Large intestine (tissue), 3 donors: Measurements from ENCODE around the gene SPEM2. TPM values are rescaled to one million over a fixed set of nuclear protein-coding genes. Genes with fewer than 3 reads are reported as not detected.

Experiments used
- DNase-seq, 2 donors: peaks; one replicate each; pipeline versions ENCODE4 v3.0.0 to v3.0.0-alpha.2; 2013
- H3K27ac ChIP-seq: one replicate; pipeline ENCODE4 v1.5.1; 2013; ENCODE audit warnings: low read length
- H3K27me3 ChIP-seq: 2 replicates; pipeline ENCODE4 v1.6.1; 2013; ENCODE audit warnings: low read length; ENCODE audit not compliant: control insufficient read depth, insufficient read depth
- H3K36me3 ChIP-seq: 2 replicates; pipeline ENCODE4 v1.6.1; 2013; ENCODE audit warnings: low read length; ENCODE audit not compliant: control insufficient read depth, insufficient read depth
- H3K4me1 ChIP-seq: one replicate; pipeline ENCODE4 v1.6.1; 2013; ENCODE audit warnings: low read length; ENCODE audit not compliant: control insufficient read depth, insufficient read depth
- H3K4me3 ChIP-seq: one replicate; pipeline ENCODE4 v1.5.1; 2013; ENCODE audit warnings: low read length
- H3K9me3 ChIP-seq: one replicate; pipeline ENCODE4 v1.6.1; 2013; ENCODE audit warnings: mild to moderate bottlenecking, low read depth, low read length, moderate library complexity; ENCODE audit not compliant: control insufficient read depth
- WGBS: methylation state at CpG from one replicate; pipeline ENCODE4 v1.1.5; 2013; ENCODE audit warnings: low lambda C conversion rate; ENCODE audit not compliant: insufficient coverage; 5-methylcytosine and 5-hydroxymethylcytosine counted together
- polyA plus RNA-seq: library from polyadenylated mRNA; unstranded; fragments of 120-200 nt; gene quantifications from one replicate; pipeline ENCODE4 v1.2.1, GENCODE V29; 2013

SPEM2 gene
- polyA plus RNA-seq, 1 donor: not detected

GRCh38 chr17:7389924-7390910 is 35.2 kb upstream of the SPEM2 start:
- H3K4me1 ChIP-seq: peaks cover 16% of the 10 kb centered on the region
- no CpG with 5 or more reads among the region's 19 CpGs for WGBS
- H3K9me3 ChIP-seq: no peaks in the 10 kb centered on the region
- no peak overlapping the region for H3K27ac ChIP-seq
- no peak overlapping the region for H3K4me3 ChIP-seq
- H3K36me3 ChIP-seq: peaks cover 47% of the 10 kb centered on the region
- DNase-seq: no peak
- peaks cover 7% of the 10 kb centered on the region for H3K27me3 ChIP-seq

- Histone ChIP-seq H3K27ac (no peak overlapping the region), H3K4me1 (peaks cover 16% of the 10 kb centered on the region), H3K27me3 (peaks cover 7% of the 10 kb centered on the region), H3K9me3 (no peaks in the 10 kb centered on the region), H3K4me3 (no peak overlapping the region), H3K36me3 (peaks cover 44% of the 10 kb centered on the region)
- no peak for DNase-seq
- no CpG with 5 or more reads among the region's 2 CpGs for WGBS
Measured at GRCh38 chr17:7391307-7391706, 34.1 kb upstream of the SPEM2 start.

- Histone ChIP-seq H3K36me3 (peaks cover 33% of the 10 kb centered on the region), H3K4me1 (peaks cover 16% of the 10 kb centered on the region), H3K9me3 (no peaks in the 10 kb centered on the region), H3K4me3 (peak overlapping the region; percentile 99), H3K27ac (no peak overlapping the region), H3K27me3 (peaks cover 7% of the 10 kb centered on the region)
- peak in 1 of 2 donors; percentile 25 for DNase-seq
- WGBS: no CpG with 5 or more reads among the region's 42 CpGs
Measured at GRCh38 chr17:7392696-7393612, 32.5 kb upstream of the SPEM2 start.

- peak overlapping the region; percentile 74 for H3K27ac ChIP-seq
- no peaks in the 10 kb centered on the region for H3K9me3 ChIP-seq
- H3K27me3 ChIP-seq: peaks cover 7% of the 10 kb centered on the region
- H3K4me1 ChIP-seq: peaks cover 16% of the 10 kb centered on the region
- no peak for DNase-seq
- peak overlapping the region; percentile 99 for H3K4me3 ChIP-seq
- H3K36me3 ChIP-seq: peaks cover 24% of the 10 kb centered on the region
- WGBS: no CpG with 5 or more reads among the region's 48 CpGs
Measured at GRCh38 chr17:7393613-7394451, 31.6 kb upstream of the SPEM2 start.

GRCh38 chr17:7394452-7395191 is 30.8 kb upstream of the SPEM2 start, which contains the start of gene PLSCR3:
Gene PLSCR3, minus strand, starts transcription at chr17:7394525. Its CDS starts 415 bp downstream, at chr17:7394110.
- WGBS: no CpG with 5 or more reads among the region's 71 CpGs
- Histone ChIP-seq H3K27ac (peak within 1 kb of the TSS; percentile 74), H3K27me3 (peaks cover 7% of the 10 kb centered on the region), H3K9me3 (no peaks in the 10 kb centered on the region), H3K4me1 (peaks cover 16% of the 10 kb centered on the region), H3K4me3 (peak within 1 kb of the TSS; percentile 99), H3K36me3 (peaks cover 16% of the 10 kb centered on the region)
- DNase-seq: peak; percentile 78 to 89

GRCh38 chr17:7396147-7396546 is 29.3 kb upstream of the SPEM2 start:
- no peak overlapping the region for H3K27ac ChIP-seq
- 100% methylated on average over 1 of the region's 4 CpGs for WGBS
- H3K36me3 ChIP-seq: peaks cover 5% of the 10 kb centered on the region
- H3K9me3 ChIP-seq: no peaks in the 10 kb centered on the region
- DNase-seq: no peak
- H3K4me1 ChIP-seq: peaks cover 16% of the 10 kb centered on the region
- H3K4me3 ChIP-seq: no peak overlapping the region
- peaks cover 7% of the 10 kb centered on the region for H3K27me3 ChIP-seq

- Histone ChIP-seq H3K36me3 (no peaks in the 10 kb centered on the region), H3K4me1 (peaks cover 17% of the 10 kb centered on the region), H3K4me3 (no peak overlapping the region), H3K27ac (no peak overlapping the region), H3K27me3 (peaks cover 2% of the 10 kb centered on the region), H3K9me3 (no peaks in the 10 kb centered on the region)
- WGBS: no CpG with 5 or more reads among the region's 2 CpGs
- DNase-seq: no peak
Measured at GRCh38 chr17:7398612-7399011, 26.8 kb upstream of the SPEM2 start.

GRCh38 chr17:7403043-7403726 is 22.2 kb upstream of the SPEM2 start:
- no peaks in the 10 kb centered on the region for H3K9me3 ChIP-seq
- peak; percentile 93 to 97 for DNase-seq
- WGBS: no CpG with 5 or more reads among the region's 16 CpGs

GRCh38 chr17:7403727-7403976 is 21.8 kb upstream of the SPEM2 start:
- H3K27me3 ChIP-seq: peaks cover 34% of the 10 kb centered on the region
- no CpG with 5 or more reads among the region's 13 CpGs for WGBS
- H3K27ac ChIP-seq: peak overlapping the region; percentile 96
- no peaks in the 10 kb centered on the region for H3K9me3 ChIP-seq
- H3K36me3 ChIP-seq: no peaks in the 10 kb centered on the region
- DNase-seq: no peak
- H3K4me3 ChIP-seq: peak overlapping the region; percentile 93
- H3K4me1 ChIP-seq: peaks cover 9% of the 10 kb centered on the region

More at GRCh38 chr17:7403043-7403726, 22.2 kb upstream of the SPEM2 start:
- H3K4me3 ChIP-seq: peak overlapping the region; percentile 93
- peaks cover 31% of the 10 kb centered on the region for H3K27me3 ChIP-seq
- peak overlapping the region; percentile 96 for H3K27ac ChIP-seq
- peaks cover 9% of the 10 kb centered on the region for H3K4me1 ChIP-seq
- H3K36me3 ChIP-seq: no peaks in the 10 kb centered on the region
